Stimulated activated CD4-positive, alpha-beta T cell treated with anti-CD3 and anti-CD28 coated beads, Interleukin-2, amount 100 ng/mL, for 24 hours (primary cell): Measurements from ENCODE around the gene PSMG2.

ENCODE experiments used
- DNase-seq, 2 donors: peaks; one replicate each; pipeline ENCODE4 v3.0.0-alpha.2; 2020

Gene PSMG2

DNA sequence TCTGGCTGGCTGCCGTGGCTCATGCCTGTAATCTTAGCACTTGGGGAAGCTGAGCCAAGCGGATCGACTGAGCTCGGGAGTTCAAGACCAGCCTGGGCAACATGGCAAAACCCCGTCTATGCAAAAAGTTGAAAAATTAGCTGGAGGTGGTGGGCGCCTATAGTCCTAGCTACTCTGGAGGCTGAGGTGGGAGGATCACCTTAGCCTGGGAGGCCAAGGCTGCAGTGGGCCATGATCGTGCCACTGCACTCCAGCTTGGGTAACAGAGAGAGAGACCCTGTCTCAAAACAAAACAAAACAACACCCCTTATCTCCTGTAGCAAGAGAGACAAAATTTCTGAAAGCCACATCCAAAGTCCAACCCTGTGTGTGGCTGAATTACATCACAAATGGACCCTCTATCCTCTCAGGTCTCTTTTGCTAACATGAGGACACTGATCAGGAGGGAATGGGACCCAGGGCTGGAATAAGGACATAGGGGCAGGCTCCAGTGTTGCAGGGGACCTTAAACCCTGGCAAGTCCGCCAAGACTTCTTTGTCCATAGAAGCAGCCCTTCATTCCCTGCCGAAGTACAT is 64.8 kb downstream of the PSMG2 start:
- no peak for DNase-seq

DNA sequence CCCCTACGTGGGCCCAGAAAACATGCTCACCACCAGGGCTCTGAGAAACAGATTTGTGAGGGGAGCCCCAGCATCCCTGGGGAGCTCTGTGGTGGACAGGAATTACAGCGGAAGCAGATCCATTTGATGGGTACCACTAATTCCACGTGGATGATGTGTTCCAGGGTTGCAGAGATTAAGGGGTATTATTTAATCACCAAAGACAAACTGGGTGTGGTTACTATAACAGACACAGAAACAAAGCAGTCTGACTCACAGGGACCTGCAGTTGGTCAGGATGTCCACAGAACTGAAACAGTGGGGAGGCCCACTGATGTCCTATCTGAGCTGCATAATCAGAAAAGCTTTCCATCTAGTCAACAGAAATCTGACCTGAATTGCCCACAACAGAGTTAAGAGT is 65.8 kb downstream of the PSMG2 start:
- DNase-seq: no peak

DNA sequence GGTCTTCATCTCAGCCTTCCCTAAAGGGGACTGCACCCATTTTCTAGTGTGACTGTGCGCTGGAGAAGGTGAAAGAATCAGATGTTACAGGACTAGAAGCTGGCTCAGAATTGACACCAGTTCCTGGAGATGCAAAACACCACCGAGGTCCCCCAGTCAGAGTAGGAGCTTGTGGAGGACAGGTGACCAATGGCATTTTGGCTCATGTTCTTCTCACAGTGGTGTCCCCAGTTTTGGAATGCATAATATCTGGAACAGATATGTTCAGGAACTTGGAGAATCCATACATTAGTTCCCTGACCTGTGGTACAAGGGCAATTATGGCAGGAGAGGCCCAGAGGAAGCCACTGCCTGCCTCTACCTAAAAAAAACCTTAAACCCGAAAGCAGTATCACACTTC is 66.3 kb downstream of the PSMG2 start:
- DNase-seq: no peak

DNA sequence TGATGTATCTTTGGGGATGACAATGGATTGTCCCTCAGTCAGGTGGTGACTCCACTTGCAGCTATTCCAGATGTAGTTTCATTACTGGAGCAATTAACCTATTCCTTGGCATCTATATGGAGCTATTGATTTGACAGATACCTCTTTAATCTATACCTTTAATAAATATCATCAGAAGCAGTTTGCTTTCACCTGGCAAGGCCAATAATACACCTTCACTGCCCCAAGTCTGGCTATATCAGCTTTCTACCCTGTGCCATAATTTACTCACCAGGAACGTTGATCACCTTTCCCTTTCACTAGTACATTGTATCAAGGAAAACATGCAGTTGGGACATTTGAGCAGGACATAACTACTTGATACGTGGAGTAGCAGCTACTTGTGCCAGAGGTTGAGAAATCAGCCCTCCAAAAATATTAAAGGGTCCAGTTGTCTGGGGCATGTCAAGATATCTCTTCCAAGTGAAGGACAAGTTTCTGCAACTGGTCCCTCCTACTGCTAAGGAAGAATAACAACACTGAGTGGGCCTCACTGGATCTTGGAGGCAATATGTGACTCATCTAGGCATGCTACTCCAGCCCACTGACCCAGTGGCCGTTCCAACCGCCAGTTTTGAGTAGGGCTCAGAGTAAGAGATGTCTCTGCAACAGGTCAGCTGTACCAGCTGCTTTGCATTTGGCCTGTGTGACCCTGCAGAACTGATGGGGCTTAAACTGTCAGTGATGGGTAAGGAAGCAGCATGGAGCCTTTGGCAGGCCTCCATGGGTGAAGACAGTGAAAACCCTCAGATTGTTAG is 67.0 kb downstream of the PSMG2 start:
- no peak for DNase-seq

DNA sequence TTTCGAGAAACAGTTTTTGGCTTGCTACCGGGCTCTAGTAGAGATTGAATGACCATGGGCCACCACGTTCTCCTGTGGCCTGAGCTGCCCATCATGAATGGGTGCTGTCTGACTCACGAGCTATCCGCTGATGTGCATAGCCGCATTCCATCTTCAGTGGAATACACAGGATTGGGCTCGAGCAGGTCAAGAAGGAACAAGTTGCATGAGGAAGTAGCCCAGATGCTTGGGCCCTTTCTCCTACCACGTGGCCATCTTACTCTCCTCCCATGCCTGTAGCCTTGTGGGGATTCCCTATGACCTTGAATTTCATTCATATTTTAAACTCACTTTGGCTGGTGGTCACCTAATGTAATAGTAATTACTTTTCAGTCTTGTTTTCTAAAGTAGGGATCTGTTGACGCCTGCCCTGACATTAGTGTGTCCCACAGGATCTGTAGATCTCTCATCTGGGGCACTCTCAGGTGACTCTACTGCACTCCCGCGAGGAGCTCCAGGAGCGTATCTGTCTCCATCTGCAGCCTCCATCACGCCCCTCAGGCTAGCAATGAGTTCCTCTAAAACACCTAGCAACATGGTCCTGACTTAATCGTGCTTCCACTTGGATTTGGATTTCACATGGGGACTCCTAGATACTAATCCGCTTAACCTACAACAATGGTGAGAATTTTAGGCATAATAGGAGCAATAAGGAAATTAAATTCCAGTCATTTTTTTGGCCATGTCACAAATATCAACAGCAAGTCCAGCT is 67.8 kb downstream of the PSMG2 start:
- DNase-seq: no peak

DNA sequence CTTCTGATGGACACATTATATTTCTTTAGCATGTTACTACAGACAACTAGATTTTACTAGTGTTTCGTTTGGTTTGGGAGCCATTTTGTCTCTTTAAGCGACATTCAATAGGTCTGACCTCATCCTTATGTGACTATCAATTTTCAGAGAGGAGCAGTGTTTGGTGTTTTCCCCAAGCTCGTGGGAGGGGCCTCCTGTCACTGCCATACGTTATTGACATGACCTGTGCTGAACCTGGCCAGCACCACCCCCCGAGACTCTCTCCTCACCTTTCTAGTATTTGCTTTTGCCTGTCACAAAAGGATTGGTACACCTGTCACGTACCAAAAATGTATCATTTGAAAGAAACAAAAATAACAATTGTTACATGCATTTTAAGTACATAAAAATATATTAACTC is 69.3 kb downstream of the PSMG2 start:
- DNase-seq: no peak

DNA sequence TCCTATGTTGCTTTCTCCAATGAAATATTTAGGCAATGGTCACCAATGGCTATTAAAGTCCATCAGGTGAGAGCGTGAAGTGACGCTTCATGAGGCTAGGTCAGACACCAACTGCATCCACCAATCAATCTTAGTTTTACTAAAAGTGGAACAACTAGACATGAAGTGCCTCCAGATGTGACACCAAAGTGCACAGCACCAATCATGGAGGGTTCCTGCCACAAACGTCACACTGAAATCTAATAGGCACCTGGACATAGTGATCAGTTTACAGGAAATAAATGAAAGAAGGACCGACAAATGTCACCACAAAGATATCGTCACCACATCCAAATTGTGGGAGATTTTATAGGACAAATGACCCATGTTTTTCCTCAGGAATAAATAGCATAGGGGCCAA is 70.5 kb downstream of the PSMG2 start:
- no peak for DNase-seq

DNA sequence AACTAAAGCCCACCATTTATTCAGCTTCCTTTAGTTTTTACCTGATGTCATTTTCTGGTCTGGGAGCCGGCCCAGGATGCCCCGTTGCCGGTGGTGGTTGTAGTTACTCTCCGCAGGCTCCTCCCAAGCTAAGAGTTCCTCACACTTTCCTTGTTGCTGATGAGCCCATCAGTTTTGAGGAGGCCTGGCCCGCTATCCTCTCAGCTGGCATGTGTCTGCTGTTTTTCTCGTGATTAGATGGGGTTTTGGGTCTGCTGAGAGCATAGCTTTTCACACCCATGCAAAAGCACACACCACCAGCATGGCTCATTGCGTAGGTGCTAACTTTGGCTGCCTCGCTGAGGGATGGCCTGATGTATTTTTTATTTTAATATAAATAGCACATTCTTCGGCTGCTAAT is 72.1 kb downstream of the PSMG2 start:
- peak in 1 of 2 donors; percentile 10 for DNase-seq
